Fibroblast of lung (primary cell): Measurements from ENCODE around the gene CLOCK. TPM values are rescaled to one million over a fixed set of nuclear protein-coding genes. Genes with fewer than 3 reads are reported as not detected.

Experiments
- DNase-seq, 2 donors: peaks; one replicate each; pipeline versions ENCODE4 v3.0.0 to v3.0.0-alpha.2; 2010; ENCODE audit warnings: low read depth in 2 of 2
- H2AFZ ChIP-seq: 2 replicates; pipeline ENCODE4 v1.5.1; 2012; ENCODE audit warnings: low read length, control low read depth, inconsistent platforms
- H3K27ac ChIP-seq: 2 replicates; pipeline ENCODE4 v1.5.1; 2011; ENCODE audit warnings: low read length, control low read depth; ENCODE audit not compliant: insufficient read depth
- H3K27me3 ChIP-seq: 2 replicates; pipeline ENCODE4 v1.5.1; 2011; ENCODE audit warnings: mild to moderate bottlenecking, low read length; ENCODE audit not compliant: control insufficient read depth, insufficient read depth
- H3K36me3 ChIP-seq: 2 replicates; pipeline ENCODE4 v1.5.1; 2011; ENCODE audit warnings: low read length; ENCODE audit not compliant: control insufficient read depth, insufficient read depth
- H3K4me1 ChIP-seq: 2 replicates; pipeline ENCODE4 v1.5.1; 2011; ENCODE audit warnings: low read length; ENCODE audit not compliant: control insufficient read depth, insufficient read depth; ENCODE audit errors: extremely low read depth
- H3K4me2 ChIP-seq: 2 replicates; pipeline ENCODE4 v1.5.1; 2011; ENCODE audit warnings: low read length, control low read depth; ENCODE audit not compliant: insufficient read depth; ENCODE audit errors: extremely low read depth
- H3K4me3 ChIP-seq, 4 experiments: fragments of 200-600 bp in 1 of 4; sonication (generic) in 1 of 4; replicated peaks in 1 of 4; 2 replicates each; pipeline ENCODE4 v1.5.1; 2011 to 2016; ENCODE audit warnings: low read length in 4 of 4, low read depth in 3 of 4, mild to moderate bottlenecking in 3 of 4, control low read depth in 2 of 4, inconsistent platforms in 1 of 4, mixed read lengths in 1 of 4; ENCODE audit not compliant: insufficient read depth in 1 of 4; ENCODE audit errors: control extremely low read depth in 1 of 4
- H3K79me2 ChIP-seq: 2 replicates; pipeline ENCODE4 v1.5.1; 2012; ENCODE audit warnings: mild to moderate bottlenecking, low read length, inconsistent platforms; ENCODE audit not compliant: control insufficient read depth, insufficient read depth
- H3K9ac ChIP-seq: 2 replicates; pipeline ENCODE4 v1.5.1; 2011; ENCODE audit warnings: mild to moderate bottlenecking, low read length, control low read depth; ENCODE audit not compliant: insufficient read depth
- H3K9me3 ChIP-seq: 2 replicates; pipeline ENCODE4 v1.5.1; 2012; ENCODE audit warnings: low read depth, low read length; ENCODE audit not compliant: control insufficient read depth, insufficient read depth
- H4K20me1 ChIP-seq: 2 replicates; pipeline ENCODE4 v1.5.1; 2011; ENCODE audit warnings: low read length; ENCODE audit not compliant: control insufficient read depth, insufficient read depth; ENCODE audit errors: extremely low read depth
- CTCF ChIP-seq, 2 donors: IDR thresholded peaks in 1 of 2; conservative IDR thresholded peaks in 1 of 2; 1 replicate in 1 of 2; 2 replicates in 1 of 2; pipeline ENCODE4 v1.5.1; 2011 to 2012; ENCODE audit warnings: low read length in 2 of 2, control low read depth in 1 of 2, inconsistent platforms in 1 of 2, low read depth in 1 of 2, mild to moderate bottlenecking in 1 of 2
- EZH2 ChIP-seq: IDR thresholded peaks from 2 replicates; pipeline ENCODE4 v1.5.1; 2012; ENCODE audit warnings: low read length, control low read depth, mild to moderate bottlenecking; ENCODE audit errors: missing control alignments
- polyA plus RNA-seq, 2 donors: library from polyadenylated mRNA; depleted of rRNA in 1 of 2; stranded (reverse) in 1 of 2; unstranded in 1 of 2; fragments of >200 nt; gene quantifications; 2 replicates each; pipeline ENCODE4 v1.2.1, GENCODE V29; 2011 to 2012; ENCODE audit warnings: missing spikeins in 1 of 2
- total RNA-seq: library from RNA; depleted of rRNA; stranded (reverse); fragments of >200 nt; gene quantifications from 2 replicates; pipeline ENCODE4 v1.2.1, GENCODE V29; 2014

Gene CLOCK
- total and polyA plus RNA-seq, 2 donors (not counting 1 experiment from before 2014, with no cell fraction given) = 26.1 to 27.4 TPM

DNA sequence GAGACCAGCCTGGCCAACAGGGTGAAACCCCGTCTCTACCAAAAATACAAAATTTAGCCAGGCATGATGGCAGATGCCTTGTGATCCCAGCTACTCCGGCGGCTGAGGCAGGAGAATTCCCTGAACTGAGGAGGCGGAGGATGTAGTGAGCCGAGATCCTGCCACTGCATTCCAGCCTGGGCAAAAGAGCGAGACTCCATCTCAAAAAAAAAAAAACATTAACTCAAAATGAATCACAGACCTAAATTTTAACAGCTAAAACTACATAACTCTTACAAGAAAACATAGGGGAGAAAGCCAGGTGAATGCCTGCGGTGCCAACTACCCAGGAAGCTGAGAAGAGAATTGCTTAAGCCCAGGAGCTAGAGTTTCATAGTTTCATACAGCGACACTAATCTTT, 96.1 kb downstream of the CLOCK start:
- H3K9ac ChIP-seq = no peak overlapping the region
- H2AFZ ChIP-seq = no peak overlapping the region
- H3K4me1 ChIP-seq = peaks cover 4% of the 10 kb centered on the region
- no peak for DNase-seq
- no peak for TF ChIP-seq CTCF (conservative IDR thresholded peaks at IDR 0.05 in 1 of 2, IDR thresholded peaks at IDR 0.05 in 1 of 2; ENCODE audit: low read depth in 1 of 2, low read length in 2 of 2)
- TF ChIP-seq EZH2 = no peak
- H3K9me3 ChIP-seq = no peaks in the 10 kb centered on the region
- peaks cover 2% of the 10 kb centered on the region for H3K36me3 ChIP-seq
- no peak overlapping the region for H3K4me3 ChIP-seq
- no peaks in the 10 kb centered on the region for H3K79me2 ChIP-seq
- no peaks in the 10 kb centered on the region for H3K27me3 ChIP-seq
- H3K27ac ChIP-seq = no peak overlapping the region
- no peak overlapping the region for H3K4me2 ChIP-seq
- no peaks in the 10 kb centered on the region for H4K20me1 ChIP-seq

DNA sequence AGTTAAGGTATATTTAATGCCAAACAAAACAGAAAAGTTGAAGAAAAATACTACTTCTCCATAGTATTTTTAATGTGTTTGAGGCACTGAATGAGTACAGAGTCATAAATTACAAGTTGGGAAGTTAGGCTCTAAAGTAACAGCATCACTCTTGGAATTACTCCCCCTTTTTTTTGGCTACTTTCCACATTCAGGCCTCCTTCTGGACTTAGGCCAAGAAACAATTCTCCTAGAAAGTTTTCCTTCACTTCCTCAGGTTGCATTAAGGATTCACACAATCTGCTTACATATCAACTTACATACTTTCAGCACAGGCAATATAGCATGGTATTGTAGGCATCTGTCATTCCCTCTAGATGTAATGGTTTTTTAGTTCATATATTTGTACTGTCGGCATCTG, 98.9 kb downstream of the CLOCK start:
- Histone ChIP-seq H3K4me3 (no peak overlapping the region), H3K79me2 (no peaks in the 10 kb centered on the region), H2AFZ (no peak overlapping the region), H3K36me3 (peaks cover 4% of the 10 kb centered on the region), H3K27ac (no peak overlapping the region), H4K20me1 (no peaks in the 10 kb centered on the region), H3K27me3 (no peaks in the 10 kb centered on the region), H3K9me3 (no peaks in the 10 kb centered on the region), H3K4me1 (peaks cover 8% of the 10 kb centered on the region), H3K4me2 (no peak overlapping the region), H3K9ac (no peak overlapping the region)
- TF ChIP-seq CTCF (conservative IDR thresholded peaks at IDR 0.05 in 1 of 2, IDR thresholded peaks at IDR 0.05 in 1 of 2; ENCODE audit: low read depth in 1 of 2, low read length in 2 of 2) = no peak
- TF ChIP-seq EZH2 = no peak
- peak; percentile 44 to 50 for DNase-seq

DNA sequence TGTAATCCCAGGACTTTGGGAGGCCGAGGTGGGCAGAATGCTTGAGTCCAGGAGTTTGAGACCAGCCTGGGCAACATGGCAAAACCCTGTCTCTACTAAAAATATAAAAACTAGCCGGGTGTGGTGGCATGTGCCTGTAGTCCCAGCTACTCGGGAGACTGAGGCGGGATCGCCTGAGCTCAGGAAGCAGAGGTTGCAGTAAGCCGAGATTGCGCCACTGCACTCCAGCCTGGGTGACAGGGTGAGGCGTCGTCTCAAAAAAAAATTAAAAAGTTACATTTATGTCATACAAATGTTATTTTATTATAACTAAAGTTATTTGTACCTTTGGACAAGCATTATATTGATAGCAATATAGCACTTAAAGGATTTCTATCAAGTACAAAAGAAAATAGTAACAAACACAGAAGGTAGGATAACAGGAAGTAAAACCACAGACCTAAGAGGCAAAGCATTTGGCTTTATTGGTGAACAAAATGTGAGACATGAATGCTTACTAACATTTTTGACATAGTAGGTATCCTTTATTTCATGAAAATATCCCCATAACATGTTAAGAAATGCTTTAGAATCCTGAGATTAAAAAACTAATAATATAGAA, 99.5 kb downstream of the CLOCK start:
- peak in 1 of 2 donors; percentile 22 for DNase-seq
- no peak for TF ChIP-seq EZH2
- no peak for TF ChIP-seq CTCF (conservative IDR thresholded peaks at IDR 0.05 in 1 of 2, IDR thresholded peaks at IDR 0.05 in 1 of 2; ENCODE audit: low read depth in 1 of 2, low read length in 2 of 2)
- Histone ChIP-seq H3K79me2 (no peaks in the 10 kb centered on the region), H3K4me1 (peaks cover 8% of the 10 kb centered on the region), H2AFZ (no peak overlapping the region), H4K20me1 (no peaks in the 10 kb centered on the region), H3K9me3 (no peaks in the 10 kb centered on the region), H3K27ac (no peak overlapping the region), H3K9ac (no peak overlapping the region), H3K36me3 (peaks cover 2% of the 10 kb centered on the region), H3K4me2 (no peak overlapping the region), H3K4me3 (no peak overlapping the region), H3K27me3 (no peaks in the 10 kb centered on the region)
